HFFc6 (cell line): Measurements from ENCODE around the gene CHD9. TPM values are rescaled to one million over a fixed set of nuclear protein-coding genes. Genes with fewer than 3 reads are reported as not detected.

Source experiments
- DNase-seq: peaks from one replicate; pipeline ENCODE4 v3.0.0-alpha.2; 2018
- H3K27ac Mint-ChIP-seq: 2 replicates; pipeline ENCODE4 v1.8.0; 2020; ENCODE audit warnings: mild to moderate bottlenecking, mixed read lengths
- H3K27me3 Mint-ChIP-seq: 2 replicates; pipeline ENCODE4 v1.8.0; 2021; ENCODE audit warnings: mild to moderate bottlenecking, moderate library complexity, mixed read lengths; ENCODE audit not compliant: insufficient read depth
- H3K36me3 Mint-ChIP-seq: 2 replicates; pipeline ENCODE4 v1.8.0; 2021; ENCODE audit warnings: low read depth, mixed read lengths
- H3K4me1 Mint-ChIP-seq: 2 replicates; pipeline ENCODE4 v1.8.0; 2020; ENCODE audit warnings: low read depth, mixed read lengths
- H3K4me3 Mint-ChIP-seq: 2 replicates; pipeline ENCODE4 v1.8.0; 2020; ENCODE audit warnings: mild to moderate bottlenecking, moderate library complexity, mixed read lengths
- H3K9me3 Mint-ChIP-seq: 2 replicates; pipeline ENCODE4 v1.8.0; 2020; ENCODE audit warnings: mild to moderate bottlenecking, mixed read lengths
- total RNA-seq, 6 experiments: library from RNA; stranded (reverse); fragmentation: NEBNext Ultra II Directional; extraction: Animal tissue kit (Norgen Biotek cat#: 25700); gene quantifications; 2 replicates in 1 of 6; 3 replicates in 5 of 6; pipeline ENCODE4 v1.2.3, GENCODE V29; 2021
- TF ChIP-seq, protein P1 (sequence below): fragments of 200-600 bp; sonication (generic); IDR thresholded peaks from 2 replicates; pipeline ENCODE4 v1.5.0; 2021; ENCODE audit warnings: antibody characterized with exemption, mild to moderate bottlenecking

Gene CHD9
- total RNA-seq, 6 experiments from 2014 or later: 39.7 to 48.8 (median 45.7) TPM

DNA sequence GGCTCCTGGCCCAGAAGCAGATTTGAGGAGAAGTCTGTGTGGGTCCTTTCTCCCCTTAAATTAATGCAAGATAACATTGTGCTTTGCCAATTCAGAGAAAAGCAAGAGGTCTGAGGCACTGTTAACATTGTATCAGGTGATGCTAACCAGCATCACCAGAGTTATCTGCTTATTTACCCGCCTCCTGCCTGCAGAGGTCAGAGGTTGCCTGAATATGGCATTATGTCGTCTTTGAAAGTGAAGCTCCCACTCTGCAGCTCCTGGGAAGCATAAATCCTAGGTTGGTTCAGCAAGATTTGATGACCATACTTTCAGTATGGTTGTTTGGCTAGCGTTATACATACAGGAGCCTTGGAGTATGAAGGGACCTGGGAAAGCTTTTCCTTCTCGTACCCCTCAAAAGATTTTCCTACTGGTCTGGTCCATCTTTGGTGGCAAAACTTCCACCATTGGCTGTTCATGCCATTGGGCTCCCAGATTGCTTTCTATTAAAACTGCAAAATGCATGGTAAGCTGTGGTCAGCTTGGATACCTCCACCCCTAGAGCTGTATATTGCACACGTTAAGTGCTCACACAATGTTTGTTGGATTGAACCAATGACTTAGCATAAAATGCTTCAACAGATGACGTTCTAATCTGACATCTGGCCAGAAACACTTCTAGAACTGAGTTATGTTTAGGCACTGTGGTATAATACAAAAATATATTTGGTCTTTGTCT, 24.1 kb downstream of the CHD9 start:
- Mint-ChIP-seq H3K27me3 (peaks cover 4% of the 10 kb centered on the region), H3K27ac (peak overlapping the region; percentile 87), H3K4me1 (peaks cover 62% of the 10 kb centered on the region), H3K4me3 (no peak overlapping the region), H3K9me3 (peaks cover 17% of the 10 kb centered on the region), H3K36me3 (peaks cover 41% of the 10 kb centered on the region)
- TF ChIP-seq, protein P1, sequence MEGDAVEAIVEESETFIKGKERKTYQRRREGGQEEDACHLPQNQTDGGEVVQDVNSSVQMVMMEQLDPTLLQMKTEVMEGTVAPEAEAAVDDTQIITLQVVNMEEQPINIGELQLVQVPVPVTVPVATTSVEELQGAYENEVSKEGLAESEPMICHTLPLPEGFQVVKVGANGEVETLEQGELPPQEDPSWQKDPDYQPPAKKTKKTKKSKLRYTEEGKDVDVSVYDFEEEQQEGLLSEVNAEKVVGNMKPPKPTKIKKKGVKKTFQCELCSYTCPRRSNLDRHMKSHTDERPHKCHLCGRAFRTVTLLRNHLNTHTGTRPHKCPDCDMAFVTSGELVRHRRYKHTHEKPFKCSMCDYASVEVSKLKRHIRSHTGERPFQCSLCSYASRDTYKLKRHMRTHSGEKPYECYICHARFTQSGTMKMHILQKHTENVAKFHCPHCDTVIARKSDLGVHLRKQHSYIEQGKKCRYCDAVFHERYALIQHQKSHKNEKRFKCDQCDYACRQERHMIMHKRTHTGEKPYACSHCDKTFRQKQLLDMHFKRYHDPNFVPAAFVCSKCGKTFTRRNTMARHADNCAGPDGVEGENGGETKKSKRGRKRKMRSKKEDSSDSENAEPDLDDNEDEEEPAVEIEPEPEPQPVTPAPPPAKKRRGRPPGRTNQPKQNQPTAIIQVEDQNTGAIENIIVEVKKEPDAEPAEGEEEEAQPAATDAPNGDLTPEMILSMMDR: no peak
- DNase-seq: no peak

DNA sequence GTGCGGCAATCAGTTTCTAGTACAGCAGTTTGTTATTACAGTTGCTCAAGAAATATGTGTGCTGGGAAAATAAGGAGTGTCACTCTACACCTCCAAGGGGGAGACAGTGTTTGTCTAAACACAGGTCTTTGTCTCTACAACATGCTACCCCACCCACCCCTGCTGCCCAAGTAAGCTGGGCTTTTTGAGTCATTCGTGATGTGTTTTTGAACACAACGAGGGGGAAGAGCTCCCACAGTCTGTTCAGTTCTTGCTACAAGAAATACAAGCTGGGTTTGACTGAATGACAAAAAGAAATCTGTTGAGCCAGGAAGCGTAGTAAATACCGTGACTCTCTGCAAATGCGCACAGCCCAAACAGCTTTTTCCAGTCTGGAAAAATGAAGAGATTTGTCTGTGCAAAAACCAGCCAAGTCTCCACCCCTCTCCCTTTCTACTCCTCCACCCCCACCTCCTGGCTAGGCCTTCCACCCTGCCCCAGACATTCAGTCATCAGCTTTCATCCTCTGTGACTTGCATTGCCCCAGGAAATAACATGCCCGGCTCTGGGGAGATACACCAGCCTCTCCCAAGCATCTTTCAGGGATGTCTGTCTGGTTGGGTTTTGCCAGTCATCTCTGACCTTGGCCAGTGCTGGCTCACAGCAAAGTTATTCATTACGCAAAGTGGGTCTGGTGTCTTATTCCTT, 25.7 kb downstream of the CHD9 start:
- Mint-ChIP-seq H3K4me3 (peak overlapping the region; percentile 81), H3K9me3 (peaks cover 4% of the 10 kb centered on the region), H3K27me3 (peaks cover 6% of the 10 kb centered on the region), H3K27ac (peak overlapping the region; percentile 87), H3K4me1 (peaks cover 77% of the 10 kb centered on the region), H3K36me3 (peaks cover 28% of the 10 kb centered on the region)
- TF ChIP-seq, protein P1: no peak
- DNase-seq: peak; percentile 93

DNA sequence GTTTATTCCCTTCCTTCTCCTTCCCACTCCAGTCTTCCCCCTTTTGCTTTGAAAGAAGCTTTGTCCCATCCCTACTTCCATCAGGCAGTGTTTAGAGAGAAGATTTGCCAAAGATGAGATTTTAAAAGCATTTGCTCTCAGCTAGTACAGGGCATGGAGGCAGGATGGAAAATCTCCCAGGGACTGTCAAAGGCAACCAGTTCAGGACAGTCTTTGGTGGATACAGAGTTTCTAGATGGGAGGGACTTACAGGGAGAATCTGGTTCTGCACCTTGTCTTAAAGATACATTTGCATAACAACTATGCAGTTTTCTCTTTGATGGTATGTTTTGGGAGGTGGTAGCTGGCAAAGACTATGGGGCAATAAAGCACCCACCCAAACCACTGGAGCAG, 26.2 kb downstream of the CHD9 start:
- TF ChIP-seq, protein P1: no peak
- peak overlapping the region; percentile 81 for H3K4me3 Mint-ChIP-seq
- peaks cover 82% of the 10 kb centered on the region for H3K4me1 Mint-ChIP-seq
- DNase-seq: no peak
- H3K27ac Mint-ChIP-seq: peak overlapping the region; percentile 87
- H3K9me3 Mint-ChIP-seq: no peaks in the 10 kb centered on the region
- H3K36me3 Mint-ChIP-seq: peaks cover 23% of the 10 kb centered on the region
- peaks cover 6% of the 10 kb centered on the region for H3K27me3 Mint-ChIP-seq

DNA sequence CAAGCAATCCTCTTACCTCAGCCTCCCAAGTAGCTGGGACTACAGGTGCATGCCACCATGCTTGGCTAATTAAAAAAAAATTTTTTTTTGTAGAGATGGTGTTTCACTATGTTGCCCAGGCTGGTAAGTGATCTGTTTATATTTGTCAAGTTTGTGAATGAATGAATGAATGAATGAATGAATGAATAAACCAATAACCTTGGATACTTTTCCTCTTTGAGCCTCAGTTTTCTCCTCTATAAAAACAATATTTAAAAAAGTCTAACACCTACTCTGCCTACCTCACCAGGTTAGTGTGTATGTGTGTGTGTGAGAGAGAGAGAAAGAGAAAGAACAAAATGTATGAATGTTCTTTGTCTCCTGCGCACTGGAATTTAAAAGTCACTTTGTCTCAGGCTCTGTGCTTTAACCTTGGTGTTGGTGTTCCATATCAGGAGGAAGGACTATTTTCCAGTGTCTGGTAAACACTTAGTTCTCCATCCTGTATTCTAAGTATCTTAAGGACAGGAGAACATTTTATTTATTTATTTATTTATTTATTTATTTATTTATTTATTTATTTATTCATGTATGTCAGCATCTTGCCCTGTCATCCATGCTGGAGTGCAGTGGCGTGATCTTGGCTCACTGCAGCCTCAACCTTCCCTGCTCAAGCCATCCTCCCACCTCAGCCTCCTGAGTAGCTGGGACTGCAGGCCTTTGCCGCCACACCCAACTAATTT, 27.1 kb downstream of the CHD9 start:
- Mint-ChIP-seq H3K4me3 (no peak overlapping the region), H3K27me3 (peaks cover 6% of the 10 kb centered on the region), H3K27ac (no peak overlapping the region; the same call in 1 of the 2 replicates), H3K36me3 (peaks cover 23% of the 10 kb centered on the region), H3K4me1 (peaks cover 90% of the 10 kb centered on the region), H3K9me3 (no peaks in the 10 kb centered on the region)
- TF ChIP-seq, protein P1: no peak
- DNase-seq: no peak

DNA sequence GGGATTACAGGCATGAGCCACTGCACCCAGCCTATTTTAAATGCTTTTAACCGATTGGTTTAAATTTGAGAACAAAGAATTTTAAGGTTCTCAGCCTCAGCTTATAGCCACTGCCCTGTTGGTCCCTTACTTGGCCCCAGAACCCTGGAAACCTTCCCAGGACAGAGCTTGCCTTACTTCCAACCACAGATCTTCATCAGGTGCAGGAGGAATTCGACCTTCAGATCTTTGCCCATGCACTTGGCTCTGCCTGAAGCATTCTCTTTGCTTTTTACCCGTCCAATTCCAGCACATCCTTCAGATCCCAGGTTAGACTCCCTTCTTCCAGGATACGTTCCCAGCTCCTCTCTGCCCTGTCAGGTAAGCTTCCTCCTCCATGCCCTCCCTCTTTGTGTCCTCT, 27.7 kb downstream of the CHD9 start:
- H3K4me3 Mint-ChIP-seq: no peak overlapping the region
- DNase-seq: no peak
- H3K4me1 Mint-ChIP-seq: peaks cover 97% of the 10 kb centered on the region
- TF ChIP-seq, protein P1: no peak
- H3K27me3 Mint-ChIP-seq: peaks cover 6% of the 10 kb centered on the region
- no peaks in the 10 kb centered on the region for H3K9me3 Mint-ChIP-seq
- H3K36me3 Mint-ChIP-seq: peaks cover 23% of the 10 kb centered on the region
- H3K27ac Mint-ChIP-seq: peak overlapping the region; percentile 62
